HG03175 (cell line): ENCODE results near the gene METTL22.

Source experiments
- ATAC-seq: cut with Tn5 transposase; IDR thresholded peaks from one replicate; pipeline ENCODE4 v1.9.1; 2021; ENCODE audit warnings: mild to moderate bottlenecking, moderate library complexity; ENCODE audit not compliant: unreplicated experiment

METTL22 gene

DNA sequence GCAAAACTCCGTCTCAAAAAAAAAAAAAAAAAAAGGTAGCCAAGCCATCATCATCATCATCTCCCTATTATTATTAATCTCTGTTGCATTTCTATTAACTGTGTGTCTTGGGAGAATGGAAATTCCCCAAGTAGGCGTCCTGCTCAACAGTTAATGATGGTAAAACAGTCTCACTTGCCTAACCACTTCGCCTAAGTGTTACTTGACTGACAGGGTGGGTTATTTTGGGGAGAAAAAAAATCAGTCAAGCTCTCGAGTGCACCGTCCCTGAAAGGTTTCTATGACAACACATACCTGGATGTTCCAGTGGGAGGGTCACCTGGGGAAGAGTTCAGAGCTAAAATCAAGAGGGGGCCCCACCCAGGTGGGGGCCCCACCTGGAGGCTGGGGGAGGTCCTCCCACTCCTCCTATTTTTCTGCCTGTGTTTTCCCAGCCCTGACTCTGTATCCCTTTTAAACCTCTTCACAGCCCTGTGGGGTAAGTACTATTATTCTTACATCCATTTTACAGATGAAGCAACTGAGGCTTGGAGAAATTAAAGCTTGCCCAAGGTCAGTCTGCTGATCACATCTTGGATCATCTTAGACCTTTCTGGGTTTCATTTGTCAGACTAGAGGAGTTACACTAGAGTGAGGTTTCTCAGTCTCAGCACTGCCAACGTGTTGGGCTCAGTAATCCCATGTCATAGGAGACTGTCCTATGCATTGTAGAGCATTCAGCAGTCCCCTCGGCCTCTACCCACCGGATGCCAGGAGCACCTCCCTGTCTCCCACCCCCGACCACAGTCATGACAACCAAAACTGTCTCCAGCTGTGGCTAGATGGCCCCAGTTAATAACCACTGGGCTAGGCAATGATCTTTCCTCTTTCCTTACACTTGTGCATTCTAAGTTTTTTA lies 41.9 kb downstream of the METTL22 start:
- no peak for ATAC-seq

DNA sequence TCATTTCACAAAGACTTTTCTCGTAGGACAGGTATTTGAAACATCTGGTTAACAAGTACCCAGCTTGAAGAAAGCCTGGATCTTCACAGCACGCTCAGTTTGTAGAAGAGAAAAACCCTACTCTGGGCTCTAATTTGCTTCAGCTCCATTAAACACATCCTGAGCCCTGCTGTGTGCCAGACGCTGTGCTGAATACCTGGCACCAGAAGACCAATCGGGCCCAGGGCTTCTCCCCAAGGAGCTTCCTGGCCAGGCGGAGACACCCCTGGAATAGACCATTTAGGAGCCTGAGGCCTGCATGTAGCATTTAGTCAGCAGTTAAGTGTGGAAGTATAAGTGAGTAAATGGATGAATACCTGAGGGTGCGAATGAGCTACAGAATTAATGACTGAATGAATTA lies 44.0 kb downstream of the METTL22 start:
- ATAC-seq, result no peak

DNA sequence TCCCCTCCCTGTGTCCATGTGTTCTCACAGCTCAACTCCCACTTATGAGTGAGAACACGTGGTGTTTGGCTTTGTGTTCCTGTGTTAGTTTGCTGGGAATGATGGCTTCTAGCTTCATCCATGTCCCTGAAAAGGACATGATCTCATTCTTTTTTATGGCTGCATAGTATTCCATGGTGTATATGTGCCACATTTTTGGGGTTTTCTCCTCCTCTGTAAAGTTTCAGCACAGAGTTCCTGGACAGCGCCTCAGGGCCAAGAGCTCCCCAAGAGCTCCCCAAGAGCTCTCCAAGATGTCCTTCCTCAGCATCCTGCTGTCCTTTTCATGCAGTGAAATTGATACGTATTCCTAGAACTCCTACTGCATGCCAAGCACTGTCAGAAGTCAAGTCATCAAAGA lies 46.0 kb downstream of the METTL22 start:
- ATAC-seq, result no peak

DNA sequence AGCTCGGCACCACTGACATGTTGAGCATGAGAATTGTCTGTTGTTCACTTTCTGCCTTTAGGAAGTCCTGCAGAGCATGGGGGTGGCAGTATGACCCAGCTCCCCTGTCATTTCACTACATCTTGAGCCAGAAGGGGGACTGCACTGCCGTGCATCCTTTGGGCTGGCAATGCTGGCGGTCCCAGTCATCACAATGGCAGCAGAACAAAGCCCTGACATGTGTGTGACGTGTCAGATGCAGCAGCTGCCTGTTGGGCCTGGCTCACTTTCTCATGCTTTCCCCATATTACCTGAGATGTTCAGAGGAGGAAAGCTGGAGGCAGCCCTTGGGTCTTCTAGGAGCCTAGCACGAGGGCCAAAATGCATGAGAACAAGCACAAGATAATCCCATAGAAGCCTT lies 46.6 kb downstream of the METTL22 start:
- no peak for ATAC-seq

DNA sequence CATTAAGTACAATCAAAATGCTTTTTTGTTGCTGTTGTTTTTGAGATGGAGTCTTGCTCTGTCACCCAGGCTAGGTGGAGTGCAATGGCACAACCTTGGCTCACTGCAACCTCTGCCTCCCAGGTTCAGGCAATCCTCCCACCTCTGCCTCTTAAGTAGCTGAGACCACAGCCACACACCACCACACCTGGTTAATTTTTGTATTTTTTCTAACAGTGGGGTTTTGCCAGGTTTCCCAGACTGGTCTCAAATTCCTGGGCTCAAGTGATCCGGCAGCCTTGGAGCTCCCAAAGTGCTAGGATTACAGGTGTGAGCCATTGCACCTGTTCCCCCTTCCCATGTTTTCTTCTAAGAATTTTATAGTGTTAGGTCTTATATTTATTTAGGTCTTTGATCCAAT lies 48.0 kb downstream of the METTL22 start:
- no peak for ATAC-seq

DNA sequence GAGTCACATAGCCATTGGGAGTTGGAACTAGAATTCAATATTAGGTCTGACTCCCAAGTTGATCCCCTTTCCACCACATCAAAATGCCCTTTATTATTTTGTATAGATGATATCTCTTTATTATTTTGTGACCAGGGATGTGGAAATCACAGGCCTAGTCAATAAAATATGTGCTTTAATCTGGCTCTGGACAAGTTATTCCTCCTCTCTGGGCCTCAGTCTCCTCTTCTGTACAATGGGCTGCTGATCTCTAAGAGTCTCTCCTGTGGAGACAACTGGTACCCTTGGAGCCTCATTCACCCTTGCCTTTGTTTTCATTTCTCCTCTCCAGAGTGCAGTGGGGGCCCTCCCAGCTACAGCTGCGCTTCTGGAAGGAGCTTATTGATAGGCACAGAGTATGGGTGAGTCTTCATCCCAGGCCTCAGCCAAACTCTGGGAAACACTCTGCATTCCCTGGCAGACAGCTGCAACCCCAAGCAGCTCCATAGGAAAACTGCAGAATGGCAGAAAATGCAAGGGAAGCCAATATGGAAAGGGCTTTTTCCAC lies 48.6 kb downstream of the METTL22 start:
- no peak for ATAC-seq

DNA sequence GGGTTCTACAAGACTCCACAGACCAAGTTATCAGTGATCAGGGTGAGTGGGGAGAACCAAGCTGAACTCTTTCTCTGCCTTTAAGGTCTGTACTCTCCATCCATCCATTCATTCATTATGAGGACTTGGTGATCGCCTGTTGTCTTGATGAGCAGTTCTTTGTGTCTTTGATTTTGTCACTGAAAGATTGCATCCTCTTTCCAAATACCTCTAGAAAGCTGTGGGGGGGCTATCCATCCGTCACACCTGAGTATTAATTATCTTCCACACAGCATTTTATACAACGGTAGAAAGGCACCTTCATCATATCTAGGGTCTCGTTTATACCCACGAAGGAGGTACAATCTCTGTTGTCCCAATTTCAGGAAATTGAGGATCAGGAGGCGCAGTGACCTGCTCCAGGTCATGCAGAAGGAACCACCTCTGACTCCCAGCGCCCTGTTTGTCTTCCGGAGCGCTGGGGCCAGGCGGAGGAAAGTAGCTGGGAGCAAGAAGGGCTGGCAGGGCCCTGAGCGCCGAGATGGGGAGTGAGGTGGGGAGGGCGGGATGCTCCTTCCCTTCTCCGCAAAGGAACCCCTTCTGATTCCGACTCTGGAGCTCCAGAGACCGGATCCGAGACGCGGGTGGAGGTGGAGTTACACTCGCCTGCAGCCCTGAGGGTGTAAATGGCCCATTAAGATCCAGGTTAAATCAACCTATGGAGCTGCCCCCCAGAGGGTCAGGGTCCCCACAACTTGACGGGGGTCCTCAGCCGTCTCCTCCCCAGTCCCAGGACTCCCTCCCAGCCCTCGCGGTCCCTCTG lies 52.3 kb downstream of the METTL22 start:
- peak; percentile 39 for ATAC-seq

DNA sequence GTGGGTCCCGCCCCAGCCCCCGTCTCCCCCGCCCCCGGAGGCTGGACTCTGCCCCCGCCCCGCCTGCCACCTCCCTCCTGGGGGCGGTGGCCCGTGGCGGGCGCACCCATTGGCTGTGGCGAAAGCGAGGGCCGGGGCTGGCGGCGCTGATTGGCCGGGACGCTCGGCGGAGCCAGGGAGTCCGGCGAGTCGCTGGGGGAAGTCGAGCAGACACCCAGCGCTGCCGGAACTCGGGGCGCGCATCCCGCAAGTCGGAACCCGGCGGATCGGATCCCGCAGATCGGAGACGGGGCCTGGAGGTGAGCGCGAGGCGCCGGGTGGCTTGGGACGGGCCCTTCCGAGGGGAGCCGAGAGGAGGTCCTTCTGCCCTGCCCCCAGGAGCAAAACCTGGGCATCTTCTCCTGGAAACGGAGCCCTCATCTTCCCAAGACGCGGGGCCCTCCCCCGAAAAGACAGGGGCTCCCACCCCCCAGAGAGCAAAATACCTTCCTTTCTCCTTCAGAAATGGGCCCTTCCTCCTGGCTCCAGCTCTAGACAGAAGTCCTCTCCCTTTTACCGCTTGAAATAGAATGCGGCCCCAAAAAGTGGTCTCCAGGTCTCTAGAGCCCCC lies 53.0 kb downstream of the METTL22 start, which contains the start of gene ABAT:
ABAT (plus strand) TSS at position 205 of the 610 bp plus-strand sequence. CDS start 61,123 bp downstream, outside the sequence.
- ATAC-seq, result peak; percentile 100

DNA sequence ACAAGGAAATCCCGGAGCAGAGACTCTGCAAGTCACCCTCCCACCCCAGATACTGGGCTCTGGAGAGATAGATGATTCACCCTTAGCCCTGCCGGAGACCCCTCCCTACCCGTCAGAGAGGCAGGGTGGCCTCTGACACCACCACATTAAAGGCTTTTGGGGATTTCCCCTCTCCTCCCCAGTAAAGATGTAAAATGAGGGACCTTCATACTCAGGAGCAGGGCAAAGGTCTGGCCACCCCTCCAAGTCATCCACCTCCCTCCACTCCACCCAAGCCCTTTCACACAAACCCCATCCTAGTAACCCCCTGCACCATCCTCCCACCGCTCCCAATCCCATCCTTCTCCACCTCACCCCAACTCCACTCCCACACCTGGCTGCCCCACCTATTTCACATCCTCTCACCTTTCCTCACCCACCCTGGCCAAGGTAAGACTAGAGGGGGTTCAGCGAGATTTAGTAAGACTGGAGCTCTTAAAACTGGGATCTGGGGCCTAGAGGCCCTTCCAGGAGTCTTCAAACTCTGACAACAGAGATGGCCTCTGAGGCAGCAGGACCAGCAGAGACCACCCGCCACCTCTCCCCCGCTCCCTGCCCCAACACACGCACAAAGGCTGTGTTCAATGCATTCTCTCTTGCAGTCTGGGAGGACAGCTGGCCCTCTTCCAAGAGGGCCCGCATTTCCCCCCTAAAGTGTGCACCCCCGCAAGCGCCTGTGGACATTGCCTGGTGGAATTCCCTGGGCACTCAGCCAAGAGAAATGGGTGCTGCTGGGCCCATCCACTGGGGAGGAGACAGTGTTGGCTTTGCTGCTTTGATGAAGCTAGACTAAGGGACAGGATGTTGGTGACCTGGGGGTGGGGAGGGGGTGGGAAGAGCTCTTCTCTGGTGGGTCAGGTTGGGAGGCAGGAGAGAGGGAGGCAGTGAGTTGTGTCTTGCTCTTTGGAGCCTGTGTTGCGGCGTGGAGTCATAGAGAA lies 54.0 kb downstream of the METTL22 start:
- ATAC-seq, result no peak

DNA sequence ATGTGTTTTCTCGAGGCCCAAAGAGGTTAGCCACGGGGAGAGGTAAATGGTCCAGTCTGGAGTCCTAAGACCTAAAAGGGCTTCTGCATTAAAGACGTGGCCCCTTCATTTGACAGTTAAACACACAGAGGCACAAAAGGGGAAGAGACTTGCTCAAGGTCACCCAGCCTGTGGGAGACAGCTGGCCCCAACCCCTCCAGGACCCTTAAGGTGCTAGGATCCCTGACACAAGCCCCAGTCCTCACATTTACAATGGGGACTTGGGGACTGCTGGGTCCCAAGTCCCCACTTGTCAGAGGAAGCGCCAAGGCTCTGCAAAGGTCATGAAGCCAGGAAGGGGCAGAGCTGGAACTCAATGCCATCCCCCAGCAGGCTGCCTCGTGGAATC lies 54.7 kb downstream of the METTL22 start:
- no peak for ATAC-seq

DNA sequence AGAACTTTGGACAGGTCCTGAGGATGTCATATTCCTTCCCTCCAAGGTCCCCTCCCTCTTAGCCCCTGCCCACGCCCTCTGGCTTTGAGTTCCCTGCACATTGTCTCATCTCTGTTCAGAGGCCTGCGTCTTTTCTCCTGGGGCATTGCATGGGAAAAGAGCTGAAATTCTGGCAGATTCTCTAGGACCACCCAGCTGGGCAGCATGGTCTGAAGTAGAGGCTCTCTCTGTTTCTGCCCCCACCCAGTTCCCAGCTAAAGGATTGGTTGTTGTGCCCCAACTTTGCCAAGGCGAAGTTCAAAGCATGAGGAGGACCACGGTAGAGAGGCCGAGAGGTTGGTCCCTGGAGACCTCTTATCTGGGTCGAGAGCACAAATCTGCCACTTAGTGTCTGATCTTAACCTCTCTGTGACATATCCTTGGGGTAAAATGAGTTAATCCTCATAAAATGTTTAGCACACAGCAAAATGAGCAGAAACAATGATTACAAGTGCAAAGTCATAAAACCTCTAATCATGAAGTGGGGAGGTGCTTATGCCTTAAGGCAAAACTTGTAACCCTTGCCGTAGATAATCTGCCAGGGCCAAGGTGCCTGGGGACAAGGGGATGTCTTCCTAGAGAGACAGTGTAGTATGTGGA lies 55.4 kb downstream of the METTL22 start:
- ATAC-seq, result no peak

DNA sequence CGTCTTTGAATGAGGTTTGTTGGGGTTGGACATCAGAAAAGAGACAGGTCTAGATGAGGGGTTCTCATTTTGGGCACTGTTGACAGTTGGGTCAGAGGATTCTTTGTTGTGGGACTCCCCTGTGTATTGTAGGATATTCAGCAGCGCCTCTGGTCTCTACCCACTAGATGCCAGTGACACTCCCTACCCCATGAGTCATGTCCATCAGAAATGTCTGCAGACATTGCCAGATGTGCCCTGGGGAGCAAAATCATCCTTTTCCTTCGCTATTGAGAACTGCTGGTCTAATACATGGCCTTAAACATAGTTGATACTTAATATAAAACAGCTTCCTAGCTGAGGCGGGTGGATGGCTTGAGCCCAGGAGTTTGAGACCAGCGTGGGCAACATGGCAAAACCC lies 56.0 kb downstream of the METTL22 start:
- no peak for ATAC-seq

DNA sequence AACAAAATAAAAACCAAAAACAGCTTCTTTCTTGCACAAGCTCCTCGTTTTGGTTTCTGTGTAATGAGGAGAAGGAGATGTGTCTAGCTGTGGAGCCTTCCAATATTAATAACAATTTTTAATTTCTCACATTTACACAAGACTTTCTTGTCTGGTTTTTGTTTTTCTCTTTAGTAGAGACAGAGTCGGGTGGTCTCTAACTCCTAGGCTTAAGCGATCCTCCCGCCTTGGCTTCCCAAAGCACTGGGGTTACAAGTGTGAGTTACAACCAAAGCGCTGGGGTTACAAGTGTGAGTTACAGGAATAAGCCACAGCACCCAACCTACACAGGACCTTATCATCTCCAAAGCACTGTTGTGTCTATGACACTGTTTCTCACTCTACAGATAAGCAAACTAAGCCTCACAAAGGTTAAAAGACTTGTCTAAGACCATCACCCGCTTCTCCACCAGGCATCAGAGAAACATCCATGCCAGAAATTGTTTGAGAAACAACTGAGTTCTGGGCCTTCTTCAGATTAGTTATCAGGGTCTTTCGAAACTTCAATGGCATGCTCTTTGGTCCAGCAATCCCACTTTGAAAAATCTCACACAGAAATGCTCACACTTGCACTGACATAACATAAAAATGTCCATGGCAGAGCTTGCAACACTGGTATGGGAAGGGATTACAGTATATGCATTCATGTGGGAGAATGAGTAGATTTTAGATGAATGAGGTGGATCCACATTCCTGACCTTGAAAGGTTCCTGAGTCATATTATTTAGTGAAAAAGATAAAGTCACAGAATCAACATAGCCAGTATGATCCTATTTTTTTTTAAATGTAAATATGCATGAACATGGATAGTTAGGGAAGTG lies 56.8 kb downstream of the METTL22 start:
- no peak for ATAC-seq

DNA sequence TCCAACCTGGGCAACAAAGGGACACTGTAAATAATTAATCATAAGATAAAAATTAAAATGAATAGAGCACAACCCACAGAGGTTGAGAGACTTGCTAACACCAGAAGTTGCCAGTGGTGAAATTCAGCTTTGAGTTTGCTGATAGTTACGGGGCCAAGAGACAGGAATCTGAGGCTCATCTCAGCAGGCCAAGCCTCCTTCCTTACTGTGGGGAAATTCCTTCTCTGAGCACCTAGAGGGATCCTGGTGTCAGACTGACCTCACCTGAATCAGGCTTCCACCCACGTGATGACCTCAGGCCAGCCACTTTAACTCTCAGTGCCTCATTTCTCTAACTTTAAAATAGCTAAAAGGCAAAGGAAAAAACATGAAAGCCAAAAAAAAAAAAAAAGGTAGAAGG lies 57.7 kb downstream of the METTL22 start:
- no peak for ATAC-seq

DNA sequence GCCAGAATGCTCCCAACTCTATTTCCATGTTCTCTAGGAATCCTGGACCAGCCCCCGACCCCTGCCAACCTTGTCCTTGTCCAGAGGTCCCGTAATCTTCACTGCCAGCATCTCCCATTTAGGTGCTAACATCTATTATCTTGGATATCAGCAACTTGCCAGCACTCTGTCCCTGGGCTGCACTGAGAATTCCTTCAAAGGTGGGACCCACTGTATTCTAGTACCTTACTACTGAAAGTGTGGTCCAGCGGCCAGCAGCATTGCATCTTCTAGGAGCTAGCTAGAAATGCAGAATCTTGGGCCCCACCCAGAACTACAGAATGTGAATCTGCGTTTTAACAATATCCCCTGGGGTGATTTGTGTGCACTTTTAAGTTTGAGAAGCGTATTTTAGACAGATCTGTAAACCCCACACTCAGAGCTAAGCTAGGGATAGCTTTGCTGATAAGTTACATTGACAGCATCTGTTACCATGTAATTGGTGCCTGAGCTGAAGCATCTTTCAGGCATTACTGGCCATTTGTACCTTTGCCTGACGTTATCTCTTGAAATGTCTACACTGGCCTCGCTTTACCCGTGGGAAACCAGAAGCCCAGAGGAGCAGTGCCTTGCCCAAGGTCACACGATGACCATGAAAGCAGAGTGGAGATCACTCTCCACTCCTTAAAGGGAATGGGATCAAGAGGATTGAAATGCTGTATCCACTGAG lies 61.2 kb downstream of the METTL22 start:
- ATAC-seq, result no peak

DNA sequence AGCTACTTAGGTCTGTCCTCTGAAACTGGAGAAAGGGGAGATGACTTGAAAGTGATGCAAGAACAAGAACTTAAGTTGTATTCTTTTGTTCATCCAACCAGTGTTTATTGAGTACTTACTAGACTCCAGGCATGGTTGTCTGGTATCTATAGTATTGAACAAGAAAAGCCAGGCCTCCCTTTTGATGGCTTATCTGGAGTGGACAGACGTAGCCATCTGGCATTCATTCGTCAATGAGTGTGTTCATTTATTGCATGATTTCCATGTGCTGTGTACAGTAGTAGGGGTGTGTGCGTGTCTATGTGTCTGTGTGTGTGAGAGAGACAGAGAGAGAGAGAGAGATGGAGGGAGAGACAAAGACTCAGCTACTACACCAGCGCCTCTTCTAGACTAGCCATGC lies 62.1 kb downstream of the METTL22 start:
- ATAC-seq, result no peak

DNA sequence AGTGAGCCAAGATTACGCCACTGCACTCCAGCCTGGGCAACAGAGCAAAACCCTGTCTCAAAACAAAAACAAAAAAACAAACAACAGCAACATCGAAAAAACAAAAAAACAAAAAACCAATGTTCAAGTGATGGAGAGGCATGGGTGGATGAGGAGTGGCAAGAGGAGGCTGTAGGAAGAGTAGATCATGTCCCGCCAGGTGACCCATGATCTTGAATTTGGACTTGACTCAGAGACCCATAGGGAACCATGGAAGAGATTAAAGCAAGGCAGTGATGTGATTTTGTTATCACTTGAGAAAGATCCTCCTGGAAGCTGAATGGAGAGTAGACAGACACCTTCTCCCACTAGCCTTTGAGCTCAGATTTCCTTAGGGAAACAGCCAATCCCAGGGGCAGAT lies 64.1 kb downstream of the METTL22 start:
- no peak for ATAC-seq

DNA sequence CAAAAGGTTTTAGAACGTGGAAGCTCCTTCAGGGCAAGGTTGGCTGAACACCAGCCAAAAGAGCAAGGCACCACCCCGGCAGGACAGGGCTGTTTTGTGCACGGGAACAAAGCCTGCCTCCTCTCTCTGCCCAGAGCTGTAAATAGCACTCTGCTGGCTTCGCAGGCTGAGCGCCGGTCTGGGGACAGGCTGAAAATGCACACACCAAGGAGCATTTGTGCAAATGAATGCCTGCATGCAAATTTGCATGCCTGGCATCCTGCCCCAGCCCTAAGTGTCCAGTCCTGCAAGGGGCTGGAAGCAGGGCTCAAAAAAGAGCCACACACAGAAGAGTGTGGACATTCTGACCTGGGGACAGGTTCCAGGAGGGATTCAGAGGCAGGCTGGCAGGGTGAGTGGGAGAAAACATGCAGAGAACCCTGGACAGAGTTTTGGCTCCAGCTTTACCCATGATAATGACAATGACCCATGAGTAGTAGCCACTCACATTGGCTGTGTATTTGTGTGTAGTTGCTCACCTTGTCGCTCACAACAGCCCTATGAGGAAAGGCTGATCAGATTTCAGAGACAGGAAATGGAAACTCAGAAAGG lies 64.6 kb downstream of the METTL22 start:
- no peak for ATAC-seq
